ENCODE results near the gene CYBC1. TPM values are rescaled to one million over a fixed set of nuclear protein-coding genes. Genes with fewer than 3 reads are reported as not detected.

CYBC1 gene
- total and polyA plus RNA-seq, 9 of the 15 experiments (the other 6 are each of a cell fraction or from before 2014, with no cell fraction given) = 1.3 to 71.8 (median 49.9) TPM

DNA sequence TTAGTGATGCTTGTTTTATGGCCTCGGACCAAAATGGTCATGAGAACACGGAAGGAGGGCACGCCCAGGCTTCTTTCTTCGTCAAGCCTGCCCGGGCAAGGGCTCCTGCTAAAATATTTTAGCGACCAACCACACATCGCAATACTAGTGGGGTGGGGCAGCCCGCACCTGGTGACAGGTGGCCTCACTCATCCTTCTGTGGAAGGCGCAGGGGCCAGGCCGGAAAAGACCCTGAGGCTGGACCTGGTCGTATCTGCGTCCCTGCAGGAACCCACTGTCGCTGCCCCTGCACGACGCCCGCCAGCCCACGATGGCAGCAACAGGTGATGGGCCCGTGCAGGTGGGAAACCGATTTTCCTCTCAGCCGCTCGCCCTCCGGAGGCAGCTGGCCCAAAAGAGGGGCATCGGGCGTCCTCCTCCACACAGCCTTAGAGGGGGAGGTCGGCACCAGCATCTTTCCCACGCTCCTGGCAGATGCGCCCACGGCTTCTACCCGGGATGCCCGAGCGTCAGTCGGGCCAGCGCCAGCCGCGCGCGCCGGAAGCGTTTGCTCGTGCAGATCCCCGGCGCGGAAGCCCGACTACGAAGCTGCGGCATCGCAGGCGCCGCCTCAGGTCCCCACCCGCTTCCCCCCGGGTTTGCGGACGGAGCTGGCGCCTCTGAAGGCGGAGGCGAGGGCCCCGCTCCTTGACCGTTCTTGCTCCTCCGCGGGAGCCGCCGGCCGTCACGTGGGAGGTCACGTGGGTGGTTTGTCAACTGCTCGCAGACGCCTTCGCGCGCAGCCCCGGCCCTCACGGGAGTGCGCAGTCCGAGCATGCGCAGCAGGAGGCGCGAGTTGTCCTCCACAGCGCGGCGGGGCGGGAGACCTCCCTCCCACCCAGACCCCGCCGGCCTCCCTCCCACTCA lies 46.2 kb upstream of the CYBC1 start (continued):
- no peak for TF ChIP-seq MAFG (tag; conservative IDR thresholded peaks at IDR 0.05)
- 0 out of 2 replicates have a peak, but pooled peaks have one; percentile 13 for TF ChIP-seq CREB1 (IDR thresholded peaks at IDR 0.05)
- TF ChIP-seq CREB1 (CRISPR knock-in tag; IDR thresholded peaks at IDR 0.05) = peak; percentile 83
- TF ChIP-seq NR4A1 (CRISPR knock-in tag; IDR thresholded peaks at IDR 0.05) = no peak
- TF ChIP-seq NR4A1 (tag; IDR thresholded peaks at IDR 0.05) = peak; percentile 74
- TF ChIP-seq E2F4 (CRISPR knock-in tag; IDR thresholded peaks at IDR 0.05; ENCODE audit: low read depth) = peak; percentile 87
- TF ChIP-seq NR2C1 (IDR thresholded peaks at IDR 0.05) = no peak
- TF ChIP-seq NR2C1 (tag; IDR thresholded peaks at IDR 0.05) = no peak
- TF ChIP-seq BHLHE40 (IDR thresholded peaks at IDR 0.05; ENCODE audit: low read length) = peak; percentile 96
- peak; percentile 66; the same call in 1 of the 2 replicates for TF ChIP-seq E2F5 (CRISPR knock-in tag; IDR thresholded peaks at IDR 0.05)
- no peak for TF ChIP-seq SPI1 (IDR thresholded peaks at IDR 0.05; ENCODE audit: borderline replicate concordance, low read depth, low read length)
- no peak; a peak in 1 of 4 replicates for TF ChIP-seq SIN3A (IDR thresholded peaks at IDR 0.05; ENCODE audit: borderline replicate concordance in 2 of 2, control insufficient read depth in 1 of 2, low read depth in 2 of 2, low read length in 2 of 2)
- TF ChIP-seq CREM (IDR thresholded peaks at IDR 0.05; ENCODE audit: low read depth) = peak; percentile 77
- TF ChIP-seq MTA1 (IDR thresholded peaks at IDR 0.05; ENCODE audit: borderline replicate concordance) = no peak
- peak; percentile 73; the same call in 1 of the 2 replicates for TF ChIP-seq PHF8 (IDR thresholded peaks at IDR 0.05; ENCODE audit: borderline replicate concordance, low read length)
- TF ChIP-seq ZNF431 (CRISPR knock-in tag; IDR thresholded peaks at IDR 0.05) = peak; percentile 91
- TF ChIP-seq FOXM1 (IDR thresholded peaks at IDR 0.05; ENCODE audit: low read depth) = no peak
- TF ChIP-seq FOXM1 (CRISPR knock-in tag; IDR thresholded peaks at IDR 0.05; ENCODE audit: low read depth) = peak; percentile 73
- TF ChIP-seq U2AF2 (optimal IDR thresholded peaks at IDR 0.05; ENCODE audit: low read depth, low read length) = no peak
- 0 out of 2 replicates have a peak, but pooled peaks have one; percentile 23 for TF ChIP-seq ZNF79 (CRISPR knock-in tag; IDR thresholded peaks at IDR 0.05; ENCODE audit: low read depth)
- TF ChIP-seq ZNF224 (CRISPR knock-in tag; IDR thresholded peaks at IDR 0.05) = no peak
- TF ChIP-seq DDX20 (tag; IDR thresholded peaks at IDR 0.05; ENCODE audit: low read depth) = no peak
- TF ChIP-seq ETS2 (tag; IDR thresholded peaks at IDR 0.05; ENCODE audit: borderline replicate concordance, poor library complexity, severe bottlenecking) = no peak
- TF ChIP-seq SMAD3 (CRISPR knock-in tag; conservative IDR thresholded peaks at IDR 0.05) = 0 out of 2 replicates have a peak, but pooled peaks have one; percentile 73
- TF ChIP-seq CTBP1 (IDR thresholded peaks at IDR 0.05; ENCODE audit: borderline replicate concordance) = peak; percentile 59
- no peak for TF ChIP-seq IRF9 (tag; IDR thresholded peaks at IDR 0.05)

Data from K562 (cell line).